K562 (cell line): ENCODE measurements around the gene FRMD4B. TPM values are rescaled to one million over a fixed set of nuclear protein-coding genes. Genes with fewer than 3 reads are reported as not detected.

Experiments
- ATAC-seq: fragments of 200-7000 bp; cut with Tn5 transposase; 3 replicates; pipeline ENCODE4 v1.9.1; 2020; ENCODE audit warnings: moderate library complexity
- BruUV-seq: library from RNA; stranded (reverse); fragments of 400-500 nt; replicated peaks from 2 replicates; lab custom pipeline; 2021; lab: Mats Ljungman, UMichigan
- CTCF ChIA-PET: fragments of 300-600 bp; formaldehyde crosslinking; extraction: SDS; loops from one replicate; lab custom pipeline; 2021; ENCODE audit warnings: low intra/inter-chr PET ratio; lab: Yijun Ruan, JAX
- POLR2A ChIA-PET: fragments of 300-600, 350-650 bp; sonication (Branson Sonifier 250); formaldehyde crosslinking; extraction: SDS; loops from one replicate; lab custom pipeline; 2021; ENCODE audit warnings: antibody characterized with exemption, inconsistent platforms; lab: Yijun Ruan, JAX
- DNase-seq, 4 experiments: peaks; one replicate each; pipeline versions ENCODE4 v3.0.0 to v3.0.0-alpha.2; 2011 to 2018; ENCODE audit warnings: low spot score in 3 of 4, mixed read lengths in 3 of 4; ENCODE audit errors: extremely low read depth in 1 of 4
- FAIRE-seq: peaks from 2 replicates; lab custom pipeline; 2011; peaks lifted over from hg19 to GRCh38; lab: Jason Lieb, UNC
- H2AFZ ChIP-seq: 2 replicates; pipeline ENCODE4 v1.6.0; 2011; ENCODE audit warnings: low read depth, low read length, control low read depth, inconsistent platforms
- H3K27ac ChIP-seq: fragments of 200-600 bp; 3 replicates; pipeline ENCODE4 v1.8.0; 2011; ENCODE audit warnings: low read depth, mild to moderate bottlenecking, control low read depth, inconsistent platforms, low read length, moderate library complexity, mixed read lengths; ENCODE audit errors: extremely low read depth
- H3K27me3 ChIP-seq, 2 experiments: fragments of 300-600 bp in 1 of 2; 2 replicates in 1 of 2; 3 replicates in 1 of 2; pipeline versions ENCODE4 v1.6.0 to v1.8.0; 2011; ENCODE audit warnings: inconsistent platforms in 2 of 2, low read length in 2 of 2, mild to moderate bottlenecking in 1 of 2, mixed read lengths in 1 of 2, moderate library complexity in 1 of 2; ENCODE audit not compliant: control insufficient read depth in 2 of 2, insufficient read depth in 2 of 2
- H3K36me3 ChIP-seq: fragments of 300-600 bp; 3 replicates; pipeline ENCODE4 v1.8.0; 2011; ENCODE audit warnings: mild to moderate bottlenecking, low read length, inconsistent platforms; ENCODE audit not compliant: control insufficient read depth, insufficient read depth
- H3K4me1 ChIP-seq, 2 experiments: fragments of 200-600 bp in 1 of 2; replicated peaks in 1 of 2; 2 replicates in 1 of 2; 3 replicates in 1 of 2; pipeline versions ENCODE4 v1.5.1 to v1.8.0; 2011; ENCODE audit warnings: inconsistent platforms in 2 of 2, low read length in 2 of 2, mild to moderate bottlenecking in 1 of 2, mixed read lengths in 1 of 2, moderate library complexity in 1 of 2; ENCODE audit not compliant: control insufficient read depth in 2 of 2, insufficient read depth in 2 of 2
- H3K4me2 ChIP-seq: 2 replicates; pipeline ENCODE4 v1.6.1; 2011; ENCODE audit warnings: low read length, control low read depth, inconsistent platforms, mixed read lengths; ENCODE audit not compliant: insufficient read depth
- H3K4me3 ChIP-seq: fragments of 200-600 bp; sonication (generic), shearing (Covaris generic); 2 replicates; pipeline ENCODE4 v1.5.1; 2016; ENCODE audit warnings: control low read depth, inconsistent platforms
- H3K79me2 ChIP-seq: fragments of 200-600 bp; 3 replicates; pipeline ENCODE4 v1.8.0; 2011; ENCODE audit warnings: low read length, inconsistent platforms; ENCODE audit not compliant: control insufficient read depth, insufficient read depth
- H3K9ac ChIP-seq, 2 experiments: 2 replicates each; pipeline versions ENCODE4 v1.6.0 to v1.6.1; 2011; ENCODE audit warnings: low read depth in 2 of 2, low read length in 2 of 2, control low read depth in 1 of 2, inconsistent platforms in 1 of 2, mild to moderate bottlenecking in 1 of 2, mixed read lengths in 1 of 2; ENCODE audit not compliant: insufficient read depth in 1 of 2
- H3K9me1 ChIP-seq: one replicate; pipeline ENCODE4 v1.6.0; 2011; ENCODE audit warnings: inconsistent platforms, mild to moderate bottlenecking, low read length, moderate library complexity; ENCODE audit not compliant: control insufficient read depth, insufficient read depth
- H3K9me3 ChIP-seq: replicated peaks from 2 replicates; pipeline ENCODE4 v1.5.1; 2011; ENCODE audit warnings: low read depth, low read length, inconsistent platforms; ENCODE audit not compliant: control insufficient read depth, insufficient read depth
- H4K20me1 ChIP-seq: replicated peaks from 2 replicates; pipeline ENCODE4 v1.6.1; 2011; ENCODE audit warnings: low read length, inconsistent platforms, mixed read lengths; ENCODE audit not compliant: control insufficient read depth, insufficient read depth
- CBFA2T2 ChIP-seq: fragments of 450-650 bp; conservative IDR thresholded peaks from 2 replicates; pipeline ENCODE4 v1.6.1; 2017; ENCODE audit warnings: mild to moderate bottlenecking
- CBFA2T3 ChIP-seq: fragments of 450-650 bp; IDR thresholded peaks from 2 replicates; pipeline ENCODE4 v1.6.1; 2017
- EGR1 ChIP-seq: fragments of 450-650 bp; conservative IDR thresholded peaks from 2 replicates; pipeline ENCODE4 v1.6.1; 2017; ENCODE audit warnings: mild to moderate bottlenecking
- NFXL1 ChIP-seq: fragments of 450-650 bp; formaldehyde crosslinking; IDR thresholded peaks from 2 replicates; pipeline ENCODE4 v1.4.0; 2021; ENCODE audit warnings: mild to moderate bottlenecking
- WGBS: fragments of 100-300 bp; shearing (Covaris generic); methylation state at CpG from one replicate; pipeline ENCODE4 v1.1.6; 2016; ENCODE audit warnings: low coverage, mixed read lengths; ENCODE audit not compliant: insufficient coverage; ENCODE audit errors: missing lambda C conversion rate; 5-methylcytosine and 5-hydroxymethylcytosine counted together
- in situ Hi-C: fragments of 300-500 bp; cut with MboI; formaldehyde crosslinking; loops from 4 replicates; pipeline ENCODE4 v1.15.0; 2018; ENCODE audit warnings: inconsistent platforms, mixed read lengths
- intact Hi-C: fragments of 100-400 bp; cut with micrococcal nuclease; formaldehyde crosslinking; loops from 2 replicates; pipeline ENCODE4 v1.14.2; 2022
- polyA plus RNA-seq, 8 experiments: library from polyadenylated mRNA; depleted of rRNA in 4 of 8; stranded (reverse) in 5 of 8; unstranded in 3 of 8; fragments of >200 nt; fragmentation: Nextera tagmentation in 2 of 8; fragmentation: Illumina TruSeq in 1 of 8; extraction: Ambion mirVana in 2 of 8; extraction: Trizol in 1 of 8; gene quantifications; 2 replicates each; pipeline versions ENCODE4 v1.2.1 to v1.2.3, GENCODE V29; 2011 to 2014; ENCODE audit warnings: inconsistent platforms in 1 of 8, missing spikeins in 1 of 8
- total RNA-seq, 7 experiments: library from RNA; depleted of rRNA in 6 of 7; stranded (reverse); fragments of >200 nt in 6 of 7; fragmentation: Illumina TruSeq in 2 of 7; extraction: Trizol in 2 of 7; gene quantifications; 2 replicates each; pipeline versions ENCODE4 v1.2.1 to v1.2.3, GENCODE V29; 2011 to 2021; ENCODE audit warnings: low replicate concordance in 1 of 7
- TF ChIP-seq, protein P1 (sequence below): fragments of 250-450 bp; sonication (Bioruptor Pico); IDR thresholded peaks from 2 replicates; pipeline ENCODE4 v1.5.0; 2022; ENCODE audit warnings: mild to moderate bottlenecking
- TF ChIP-seq, protein P2 (sequence below): fragments of 150-350 bp; conservative IDR thresholded peaks from 2 replicates; pipeline ENCODE4 v1.6.1; 2014; ENCODE audit warnings: low read length
- TF ChIP-seq, protein P3 (sequence below): sonication (generic); formaldehyde crosslinking; IDR thresholded peaks from 2 replicates; pipeline ENCODE4 v1.8.0; 2022; ENCODE audit warnings: mild to moderate bottlenecking, missing genetic modification reagents, borderline replicate concordance
- TF ChIP-seq, protein P4 (sequence below): fragments of 250-450 bp; sonication (Bioruptor Pico); IDR thresholded peaks from 2 replicates; pipeline ENCODE4 v1.5.0; 2021; ENCODE audit warnings: mild to moderate bottlenecking, borderline replicate concordance

The FRMD4B gene
- total and polyA plus RNA-seq, 9 of the 15 experiments (the other 6 are each of a cell fraction or from before 2014, with no cell fraction given), result 0.03 to 0.09 (median 0.04) TPM; not detected in 3

DNA sequence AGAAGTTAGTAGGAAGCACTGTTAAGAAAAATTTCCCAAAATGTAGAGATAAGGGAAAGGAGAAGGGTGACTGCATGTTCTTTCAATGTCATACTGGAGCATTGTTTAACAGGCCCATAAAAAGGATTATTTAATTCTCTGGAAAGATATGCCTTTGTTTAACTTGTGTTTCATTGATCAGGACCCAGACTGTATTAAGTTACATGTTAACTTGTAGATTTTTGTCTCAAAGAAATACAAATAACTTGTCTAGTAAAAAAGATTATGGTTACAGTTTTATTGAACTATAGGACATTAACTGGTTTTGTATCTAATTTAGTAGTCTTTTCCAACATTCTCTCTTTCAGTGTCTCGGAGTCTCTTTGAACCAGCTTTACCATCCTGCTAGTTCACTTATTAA lies 213.8 kb downstream of the FRMD4B start (continued):
- TF ChIP-seq, protein P1, sequence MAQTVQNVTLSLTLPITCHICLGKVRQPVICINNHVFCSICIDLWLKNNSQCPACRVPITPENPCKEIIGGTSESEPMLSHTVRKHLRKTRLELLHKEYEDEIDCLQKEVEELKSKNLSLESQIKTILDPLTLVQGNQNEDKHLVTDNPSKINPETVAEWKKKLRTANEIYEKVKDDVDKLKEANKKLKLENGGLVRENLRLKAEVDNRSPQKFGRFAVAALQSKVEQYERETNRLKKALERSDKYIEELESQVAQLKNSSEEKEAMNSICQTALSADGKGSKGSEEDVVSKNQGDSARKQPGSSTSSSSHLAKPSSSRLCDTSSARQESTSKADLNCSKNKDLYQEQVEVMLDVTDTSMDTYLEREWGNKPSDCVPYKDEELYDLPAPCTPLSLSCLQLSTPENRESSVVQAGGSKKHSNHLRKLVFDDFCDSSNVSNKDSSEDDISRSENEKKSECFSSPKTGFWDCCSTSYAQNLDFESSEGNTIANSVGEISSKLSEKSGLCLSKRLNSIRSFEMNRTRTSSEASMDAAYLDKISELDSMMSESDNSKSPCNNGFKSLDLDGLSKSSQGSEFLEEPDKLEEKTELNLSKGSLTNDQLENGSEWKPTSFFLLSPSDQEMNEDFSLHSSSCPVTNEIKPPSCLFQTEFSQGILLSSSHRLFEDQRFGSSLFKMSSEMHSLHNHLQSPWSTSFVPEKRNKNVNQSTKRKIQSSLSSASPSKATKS, result no peak

DNA sequence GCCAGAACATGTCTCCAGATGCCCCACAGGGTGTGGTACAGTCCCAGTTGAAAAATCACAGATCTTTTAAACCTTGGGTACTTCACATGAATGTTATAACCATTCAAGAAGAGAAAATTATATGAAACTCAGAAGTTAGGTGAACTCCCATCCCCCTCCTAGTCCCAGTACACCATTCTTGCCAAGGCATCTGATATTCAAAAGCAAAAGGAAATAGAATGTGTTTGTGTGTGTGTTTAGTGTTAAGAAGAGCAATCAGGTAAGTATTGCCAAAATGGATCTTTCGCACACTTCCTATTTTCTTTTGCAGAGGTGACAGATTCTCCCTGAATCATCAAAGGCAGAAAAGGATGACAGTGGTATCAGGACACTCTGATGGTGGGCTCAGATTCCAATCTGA lies 219.4 kb downstream of the FRMD4B start:
- no peaks in the 10 kb centered on the region for H4K20me1 ChIP-seq
- no peak overlapping the region for H3K9ac ChIP-seq
- H3K79me2 ChIP-seq, result no peaks in the 10 kb centered on the region
- no peaks in the 10 kb centered on the region for H3K4me1 ChIP-seq
- no peaks in the 10 kb centered on the region for H3K36me3 ChIP-seq
- BruUV-seq, result no TSS peak
- TF ChIP-seq NFXL1 (CRISPR knock-in tag) (no peak), CBFA2T2 (no peak), CBFA2T3 (no peak), EGR1 (no peak)
- TF ChIP-seq, protein P2, sequence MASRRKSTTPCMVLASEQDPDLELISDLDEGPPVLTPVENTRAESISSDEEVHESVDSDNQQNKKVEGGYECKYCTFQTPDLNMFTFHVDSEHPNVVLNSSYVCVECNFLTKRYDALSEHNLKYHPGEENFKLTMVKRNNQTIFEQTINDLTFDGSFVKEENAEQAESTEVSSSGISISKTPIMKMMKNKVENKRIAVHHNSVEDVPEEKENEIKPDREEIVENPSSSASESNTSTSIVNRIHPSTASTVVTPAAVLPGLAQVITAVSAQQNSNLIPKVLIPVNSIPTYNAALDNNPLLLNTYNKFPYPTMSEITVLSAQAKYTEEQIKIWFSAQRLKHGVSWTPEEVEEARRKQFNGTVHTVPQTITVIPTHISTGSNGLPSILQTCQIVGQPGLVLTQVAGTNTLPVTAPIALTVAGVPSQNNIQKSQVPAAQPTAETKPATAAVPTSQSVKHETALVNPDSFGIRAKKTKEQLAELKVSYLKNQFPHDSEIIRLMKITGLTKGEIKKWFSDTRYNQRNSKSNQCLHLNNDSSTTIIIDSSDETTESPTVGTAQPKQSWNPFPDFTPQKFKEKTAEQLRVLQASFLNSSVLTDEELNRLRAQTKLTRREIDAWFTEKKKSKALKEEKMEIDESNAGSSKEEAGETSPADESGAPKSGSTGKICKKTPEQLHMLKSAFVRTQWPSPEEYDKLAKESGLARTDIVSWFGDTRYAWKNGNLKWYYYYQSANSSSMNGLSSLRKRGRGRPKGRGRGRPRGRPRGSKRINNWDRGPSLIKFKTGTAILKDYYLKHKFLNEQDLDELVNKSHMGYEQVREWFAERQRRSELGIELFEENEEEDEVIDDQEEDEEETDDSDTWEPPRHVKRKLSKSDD, result no peak
- TF ChIP-seq, protein P3, sequence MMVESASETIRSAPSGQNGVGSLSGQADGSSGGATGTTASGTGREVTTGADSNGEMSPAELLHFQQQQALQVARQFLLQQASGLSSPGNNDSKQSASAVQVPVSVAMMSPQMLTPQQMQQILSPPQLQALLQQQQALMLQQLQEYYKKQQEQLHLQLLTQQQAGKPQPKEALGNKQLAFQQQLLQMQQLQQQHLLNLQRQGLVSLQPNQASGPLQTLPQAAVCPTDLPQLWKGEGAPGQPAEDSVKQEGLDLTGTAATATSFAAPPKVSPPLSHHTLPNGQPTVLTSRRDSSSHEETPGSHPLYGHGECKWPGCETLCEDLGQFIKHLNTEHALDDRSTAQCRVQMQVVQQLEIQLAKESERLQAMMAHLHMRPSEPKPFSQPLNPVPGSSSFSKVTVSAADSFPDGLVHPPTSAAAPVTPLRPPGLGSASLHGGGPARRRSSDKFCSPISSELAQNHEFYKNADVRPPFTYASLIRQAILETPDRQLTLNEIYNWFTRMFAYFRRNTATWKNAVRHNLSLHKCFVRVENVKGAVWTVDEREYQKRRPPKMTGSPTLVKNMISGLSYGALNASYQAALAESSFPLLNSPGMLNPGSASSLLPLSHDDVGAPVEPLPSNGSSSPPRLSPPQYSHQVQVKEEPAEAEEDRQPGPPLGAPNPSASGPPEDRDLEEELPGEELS, result no peak
- TF ChIP-seq, protein P4, sequence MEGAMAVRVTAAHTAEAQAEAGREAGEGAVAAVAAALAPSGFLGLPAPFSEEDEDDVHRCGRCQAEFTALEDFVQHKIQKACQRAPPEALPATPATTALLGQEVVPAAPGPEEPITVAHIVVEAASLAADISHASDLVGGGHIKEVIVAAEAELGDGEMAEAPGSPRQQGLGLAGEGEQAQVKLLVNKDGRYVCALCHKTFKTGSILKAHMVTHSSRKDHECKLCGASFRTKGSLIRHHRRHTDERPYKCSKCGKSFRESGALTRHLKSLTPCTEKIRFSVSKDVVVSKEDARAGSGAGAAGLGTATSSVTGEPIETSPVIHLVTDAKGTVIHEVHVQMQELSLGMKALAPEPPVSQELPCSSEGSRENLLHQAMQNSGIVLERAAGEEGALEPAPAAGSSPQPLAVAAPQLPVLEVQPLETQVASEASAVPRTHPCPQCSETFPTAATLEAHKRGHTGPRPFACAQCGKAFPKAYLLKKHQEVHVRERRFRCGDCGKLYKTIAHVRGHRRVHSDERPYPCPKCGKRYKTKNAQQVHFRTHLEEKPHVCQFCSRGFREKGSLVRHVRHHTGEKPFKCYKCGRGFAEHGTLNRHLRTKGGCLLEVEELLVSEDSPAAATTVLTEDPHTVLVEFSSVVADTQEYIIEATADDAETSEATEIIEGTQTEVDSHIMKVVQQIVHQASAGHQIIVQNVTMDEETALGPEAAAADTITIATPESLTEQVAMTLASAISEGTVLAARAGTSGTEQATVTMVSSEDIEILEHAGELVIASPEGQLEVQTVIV (CRISPR knock-in tag), result no peak
- CTCF ChIA-PET, result no interaction called here
- H3K9me3 ChIP-seq, result no peaks in the 10 kb centered on the region
- no peaks in the 10 kb centered on the region; a peak in 1 of 5 replicates for H3K27me3 ChIP-seq
- no peaks in the 10 kb centered on the region for H3K9me1 ChIP-seq
- ATAC-seq, result no peak
- no peak overlapping the region for H3K4me3 ChIP-seq
- intact Hi-C loops (no loop called here), in situ Hi-C loops (loop anchor here (10.0 to 25.0 kb wide), 3 partner anchors 258 to 771 kb away; no protein-coding TSS in a partner anchor)
- no peak overlapping the region for H3K4me2 ChIP-seq
- 33% methylated on average over 1 of the region's 1 CpG for WGBS
- H2AFZ ChIP-seq, result no peak overlapping the region
- no peak for FAIRE-seq
- DNase-seq, result no peak
- POLR2A ChIA-PET, result no interaction called here
- no peak overlapping the region for H3K27ac ChIP-seq
